Erythroblast (primary cell): ENCODE results near the gene EVC.

Source experiments
- GATA1 ChIP-seq: IDR thresholded peaks from 2 replicates; pipeline ENCODE4 v1.6.1; 2011; ENCODE audit warnings: low read depth, mild to moderate bottlenecking, control low read depth, low read length, moderate library complexity
- POLR2A ChIP-seq: IDR thresholded peaks from 2 replicates; pipeline ENCODE4 v1.6.1; 2011; ENCODE audit warnings: mild to moderate bottlenecking, low read length

DNA sequence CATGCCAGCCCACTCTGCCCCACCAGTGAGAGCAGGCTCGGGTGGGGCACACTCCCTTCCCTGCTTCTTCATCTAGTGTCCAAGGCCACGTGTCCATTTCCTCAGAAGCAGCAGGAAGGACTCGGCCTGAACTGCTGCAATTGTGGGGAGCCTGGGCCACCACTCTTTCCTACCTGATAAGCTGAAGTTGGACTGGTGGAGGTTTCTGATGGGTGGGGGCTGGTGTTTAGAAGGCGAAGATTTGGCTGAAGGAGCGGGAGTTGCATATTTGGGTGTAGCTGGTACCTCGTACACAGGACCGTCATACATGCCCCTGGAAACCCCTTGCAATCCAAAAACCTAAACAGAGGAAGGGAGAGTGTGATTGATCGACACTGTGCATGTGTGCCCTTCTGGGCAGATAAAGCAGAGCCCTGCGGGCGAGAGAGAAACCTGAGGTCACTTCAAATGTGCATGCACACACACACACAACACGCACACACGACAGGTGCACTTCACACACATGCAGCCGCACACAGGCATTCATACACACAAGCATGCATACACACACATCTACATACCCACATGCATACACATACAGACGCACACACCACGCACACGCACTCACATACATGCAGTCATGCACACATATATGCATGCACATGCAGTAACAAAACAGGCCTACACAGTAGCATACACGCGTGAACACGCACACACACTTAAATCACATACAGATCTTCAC, 114.5 kb downstream of the EVC start:
- TF ChIP-seq POLR2A (no peak), GATA1 (no peak)
